T-cell (primary cell): ENCODE data around the gene YEATS2. TPM values are rescaled to one million over a fixed set of nuclear protein-coding genes. Genes with fewer than 3 reads are reported as not detected.

Experiments used
- ATAC-seq, 4 experiments: fragments of 200-7000 bp in 3 of 4; fragments of 150-1000 bp in 1 of 4; cut with Tn5 transposase; replicated peaks in 1 of 4; 1 replicate in 3 of 4; 2 replicates in 1 of 4; pipeline ENCODE4 v1.10.0; 2021; ENCODE audit warnings: moderate library complexity in 3 of 4, mild to moderate bottlenecking in 2 of 4, moderate number of reproducible peaks in 1 of 4
- CTCF ChIA-PET, 2 donors: fragments of 300-600 bp; sonication (Branson Sonifier 250); formaldehyde crosslinking; loops; one replicate each; lab custom pipeline; 2022; ENCODE audit warnings: antibody characterized with exemption in 2 of 2; lab: Charles Lee
- POLR2A ChIA-PET, 2 donors: fragments of 300-600 bp; sonication (Branson Sonifier 250); formaldehyde crosslinking; loops; one replicate each; lab custom pipeline; 2022; ENCODE audit warnings: antibody characterized with exemption in 2 of 2; lab: Charles Lee
- DNase-seq, 35 experiments: peaks; one replicate each; pipeline versions ENCODE4 v3.0.0 to v3.0.0-alpha.2; 2013 to 2023
- H3K27ac ChIP-seq: one replicate; pipeline ENCODE4 v1.5.1; 2013; ENCODE audit warnings: low read length
- H3K27me3 ChIP-seq, 2 experiments: replicated peaks in 1 of 2; 1 replicate in 1 of 2; 2 replicates in 1 of 2; pipeline versions ENCODE4 v1.6.1 to v1.7.0; 2013; ENCODE audit warnings: low read length in 1 of 2, mixed read lengths in 1 of 2; ENCODE audit not compliant: control insufficient read depth in 2 of 2, insufficient read depth in 2 of 2; ENCODE audit errors: extremely low read depth in 1 of 2
- H3K36me3 ChIP-seq, 2 donors: 1 replicate in 1 of 2; 2 replicates in 1 of 2; pipeline versions ENCODE4 v1.6.1 to v1.7.0; 2013; ENCODE audit warnings: low read length in 1 of 2; ENCODE audit not compliant: control insufficient read depth in 2 of 2, insufficient read depth in 1 of 2; ENCODE audit errors: extremely low read depth in 1 of 2
- H3K4me1 ChIP-seq, 2 experiments: 1 replicate in 1 of 2; 2 replicates in 1 of 2; pipeline versions ENCODE4 v1.6.1 to v1.7.0; 2013; ENCODE audit warnings: low read length in 2 of 2, mixed read lengths in 1 of 2; ENCODE audit not compliant: insufficient read depth in 2 of 2, control insufficient read depth in 1 of 2; ENCODE audit errors: extremely low read depth in 1 of 2
- H3K4me3 ChIP-seq, 2 donors: 1 replicate in 1 of 2; 2 replicates in 1 of 2; pipeline versions ENCODE4 v1.5.1 to v1.7.0; 2013; ENCODE audit warnings: mild to moderate bottlenecking in 2 of 2, low read length in 1 of 2, moderate library complexity in 1 of 2; ENCODE audit not compliant: control insufficient read depth in 1 of 2; ENCODE audit errors: extremely low read depth in 1 of 2
- H3K9me3 ChIP-seq: 2 replicates; pipeline ENCODE4 v1.7.0; 2013
- H3K27ac Mint-ChIP-seq, 2 donors: one replicate each; pipeline ENCODE4 v1.8.0; 2020 to 2021; ENCODE audit warnings: mild to moderate bottlenecking in 2 of 2, mixed read lengths in 2 of 2
- H3K27me3 Mint-ChIP-seq, 2 donors: one replicate each; pipeline ENCODE4 v1.8.0; 2021 to 2022; ENCODE audit warnings: mixed read lengths in 2 of 2
- H3K36me3 Mint-ChIP-seq: one replicate; pipeline ENCODE4 v1.8.0; 2021; ENCODE audit warnings: mixed read lengths
- H3K4me1 Mint-ChIP-seq, 3 donors: one replicate each; pipeline ENCODE4 v1.8.0; 2020 to 2022; ENCODE audit warnings: mixed read lengths in 3 of 3, mild to moderate bottlenecking in 1 of 3
- H3K4me3 Mint-ChIP-seq, 3 donors: one replicate each; pipeline ENCODE4 v1.8.0; 2020 to 2022; ENCODE audit warnings: mild to moderate bottlenecking in 3 of 3, mixed read lengths in 3 of 3, moderate library complexity in 3 of 3
- H3K9me3 Mint-ChIP-seq, 3 donors: one replicate each; pipeline ENCODE4 v1.8.0; 2020 to 2022; ENCODE audit warnings: mixed read lengths in 3 of 3
- WGBS: methylation state at CpG from one replicate; pipeline ENCODE4 v1.1.5; 2013; ENCODE audit warnings: missing lambda C conversion rate; ENCODE audit not compliant: insufficient coverage; 5-methylcytosine and 5-hydroxymethylcytosine counted together
- total RNA-seq, 35 experiments: library from RNA in 6 of 35; stranded (reverse) in 6 of 35; fragments of 120-200 nt in 1 of 35; gene quantifications; one replicate each; pipeline versions ENCODE4 v1.2.1 to v1.2.4 and lab custom pipeline; 2013 to 2026

The YEATS2 gene
- total RNA-seq, 5 donors from 2014 or later (not counting 1 experiment from before 2014, with no cell fraction given), result 23.8 to 26.2 (median 25.2) TPM

- WGBS, result no CpG with 5 or more reads among the region's 3 CpGs
- ATAC-seq (no peak), DNase-seq (no peak)
- H3K4me1 Mint-ChIP-seq, result no peaks in the 10 kb centered on the region
- H3K4me3 ChIP-seq, result no peak overlapping the region
- H3K4me3 Mint-ChIP-seq, result no peak overlapping the region
- CTCF ChIA-PET, result no interaction called here
- no peaks in the 10 kb centered on the region for H3K9me3 ChIP-seq
- H3K27ac ChIP-seq, result no peak overlapping the region
- H3K27me3 ChIP-seq, result no peaks in the 10 kb centered on the region
- no peaks in the 10 kb centered on the region for H3K27me3 Mint-ChIP-seq
- H3K36me3 ChIP-seq, result peaks cover 5 to 64% of the 10 kb centered on the region in 2 donors
- H3K36me3 Mint-ChIP-seq, result peaks cover 42% of the 10 kb centered on the region
- no peaks in the 10 kb centered on the region for H3K9me3 Mint-ChIP-seq
- peak overlapping the region in 1 of 2 donors; percentile 14 for H3K27ac Mint-ChIP-seq
- H3K4me1 ChIP-seq, result no peaks in the 10 kb centered on the region
- POLR2A ChIA-PET, result no interaction called here
These were observed 140.3 kb downstream of the YEATS2 start for GRCh38 chr3:183837894-183838293.

GRCh38 chr3:183839751-183840150 lies 142.2 kb downstream of the YEATS2 start:
- POLR2A ChIA-PET, result no interaction called here
- Histone ChIP-seq H3K36me3 (peaks cover 5 to 60% of the 10 kb centered on the region in 2 donors), H3K4me3 (no peak overlapping the region), H3K27ac (no peak overlapping the region), H3K27me3 (no peaks in the 10 kb centered on the region), H3K9me3 (no peaks in the 10 kb centered on the region), H3K4me1 (no peaks in the 10 kb centered on the region)
- ATAC-seq, result no peak
- Mint-ChIP-seq H3K27ac (no peak overlapping the region), H3K4me1 (no peaks in the 10 kb centered on the region), H3K36me3 (peaks cover 35% of the 10 kb centered on the region), H3K4me3 (no peak overlapping the region), H3K9me3 (no peaks in the 10 kb centered on the region), H3K27me3 (no peaks in the 10 kb centered on the region)
- no CpG with 5 or more reads among the region's 4 CpGs for WGBS
- CTCF ChIA-PET, result no interaction called here
- no peak for DNase-seq

DNA sequence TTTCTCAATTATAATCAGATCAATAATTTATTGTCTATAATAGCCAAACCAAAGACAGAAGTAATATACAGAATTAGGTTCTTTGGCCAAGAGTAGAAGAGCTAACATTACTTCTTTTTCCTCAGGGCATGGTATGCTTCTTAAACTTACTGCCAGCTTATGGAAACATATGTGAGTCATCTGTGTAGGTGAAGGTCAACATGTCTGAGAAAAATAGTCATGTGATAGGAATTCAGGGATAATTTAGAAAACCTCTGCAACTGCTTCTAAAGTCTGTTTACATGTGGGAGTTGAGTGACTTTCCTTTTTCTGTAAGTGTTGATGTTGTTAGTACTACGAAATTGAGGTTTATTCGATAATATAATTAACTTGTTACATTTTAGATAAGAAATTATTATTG lies 147.0 kb downstream of the YEATS2 start:
- Mint-ChIP-seq H3K27me3 (no peaks in the 10 kb centered on the region), H3K27ac (peak overlapping the region in 1 of 2 donors; percentile 6), H3K4me1 (peaks cover 0 to 4% (median 2%) of the 10 kb centered on the region in 3 donors), H3K4me3 (no peak overlapping the region), H3K9me3 (no peaks in the 10 kb centered on the region), H3K36me3 (peaks cover 45% of the 10 kb centered on the region)
- no CpG with 5 or more reads among the region's 2 CpGs for WGBS
- Histone ChIP-seq H3K27ac (no peak overlapping the region), H3K27me3 (no peaks in the 10 kb centered on the region), H3K4me1 (no peaks in the 10 kb centered on the region), H3K36me3 (peaks cover 0 to 68% of the 10 kb centered on the region in 2 donors), H3K4me3 (no peak overlapping the region), H3K9me3 (no peaks in the 10 kb centered on the region)
- ATAC-seq (no peak), DNase-seq (no peak)
- ChIA-PET POLR2A (interaction anchor here in 1 of 2 donors (0.5 kb wide), 1 partner anchor 389 kb away, joined by 4 read pairs; no protein-coding TSS in a partner anchor), CTCF (no interaction called here)

- Mint-ChIP-seq H3K9me3 (no peaks in the 10 kb centered on the region), H3K27me3 (no peaks in the 10 kb centered on the region), H3K36me3 (peaks cover 44% of the 10 kb centered on the region), H3K27ac (peak overlapping the region in 1 of 2 donors; percentile 16), H3K4me1 (peaks cover 0 to 4% (median 2%) of the 10 kb centered on the region in 3 donors), H3K4me3 (no peak overlapping the region)
- ChIA-PET CTCF (no interaction called here), POLR2A (no interaction called here)
- H3K27ac ChIP-seq, result no peak overlapping the region
- H3K4me3 ChIP-seq, result no peak overlapping the region
- H3K4me1 ChIP-seq, result no peaks in the 10 kb centered on the region
- peaks cover 0 to 65% of the 10 kb centered on the region in 2 donors for H3K36me3 ChIP-seq
- no CpG with 5 or more reads among the region's 4 CpGs for WGBS
- DNase-seq (no peak), ATAC-seq (no peak)
- H3K9me3 ChIP-seq, result no peaks in the 10 kb centered on the region
- no peaks in the 10 kb centered on the region for H3K27me3 ChIP-seq
These were observed 147.5 kb downstream of the YEATS2 start for GRCh38 chr3:183845090-183845489.

GRCh38 chr3:183845608-183846288 lies 148.2 kb downstream of the YEATS2 start:
- DNase-seq, result no peak
- no peak overlapping the region for H3K4me3 ChIP-seq
- Mint-ChIP-seq H3K4me3 (no peak overlapping the region), H3K9me3 (no peaks in the 10 kb centered on the region), H3K4me1 (peaks cover 0 to 6% (median 4%) of the 10 kb centered on the region in 3 donors), H3K27me3 (no peaks in the 10 kb centered on the region), H3K36me3 (peaks cover 48% of the 10 kb centered on the region), H3K27ac (no peak overlapping the region)
- no peaks in the 10 kb centered on the region for H3K9me3 ChIP-seq
- no peak overlapping the region for H3K27ac ChIP-seq
- no peaks in the 10 kb centered on the region for H3K27me3 ChIP-seq
- H3K36me3 ChIP-seq, result peaks cover 0 to 62% of the 10 kb centered on the region in 2 donors
- WGBS, result 100% methylated on average over 6 of the region's 13 CpGs
- no peak for ATAC-seq
- CTCF ChIA-PET, result no interaction called here
- H3K4me1 ChIP-seq, result no peaks in the 10 kb centered on the region
- POLR2A ChIA-PET, result no interaction called here

GRCh38 chr3:183854318-183855035 lies 156.9 kb downstream of the YEATS2 start:
- Histone ChIP-seq H3K4me1 (no peaks in the 10 kb centered on the region), H3K4me3 (no peak overlapping the region), H3K27ac (no peak overlapping the region), H3K36me3 (peaks cover 14 to 27% of the 10 kb centered on the region in 2 donors), H3K27me3 (no peaks in the 10 kb centered on the region), H3K9me3 (no peaks in the 10 kb centered on the region)
- 86% methylated on average over 1 of the region's 4 CpGs for WGBS
- Mint-ChIP-seq H3K27me3 (no peaks in the 10 kb centered on the region), H3K4me3 (no peak overlapping the region), H3K27ac (no peak overlapping the region), H3K9me3 (no peaks in the 10 kb centered on the region), H3K36me3 (peaks cover 57% of the 10 kb centered on the region), H3K4me1 (peaks cover 0 to 13% (median 13%) of the 10 kb centered on the region in 3 donors)
- DNase-seq, result no peak
- no peak for ATAC-seq
- POLR2A ChIA-PET, result interaction anchor here in 1 of 2 donors (0.7 kb wide), 2 partner anchors 262 to 372 kb away, joined by 6 to 7 read pairs; no protein-coding TSS in a partner anchor
- CTCF ChIA-PET, result no interaction called here
